ENCODE data around the gene CDK11B.
"Not testable (repeated sequence)": the region's sequence is repeated elsewhere in the genome, so short reads cannot be mapped to it uniquely, and the experiment has no call there.

GRCh38 chr1:1699061-1699460, 40.3 kb upstream of the CDK11B start:
- TF ChIP-seq CTCF (conservative IDR thresholded peaks at IDR 0.05; ENCODE audit: low read depth, low read length); EZH2 (IDR thresholded peaks at IDR 0.05; ENCODE audit: low read length, unreplicated experiment): not testable (repeated sequence)

All from PC-3 (cell line).